Naive B cell (primary cell): ENCODE results near the gene CFAP65. TPM values are rescaled to one million over a fixed set of nuclear protein-coding genes. Genes with fewer than 3 reads are reported as not detected.

Source experiments
- ATAC-seq, 2 donors: fragments of 150-1000 bp; cut with Tn5 transposase; 2 replicates each; pipeline ENCODE4 v1.10.0; 2021; ENCODE audit warnings: low read depth in 2 of 2, mild to moderate bottlenecking in 2 of 2, moderate library complexity in 2 of 2
- DNase-seq: peaks from one replicate; pipeline ENCODE4 v3.0.0; 2022
- H3K27ac Mint-ChIP-seq, 6 donors: one replicate each; pipeline ENCODE4 v1.8.0; 2020 to 2022; ENCODE audit warnings: mild to moderate bottlenecking in 6 of 6, mixed read lengths in 6 of 6, moderate library complexity in 5 of 6, inconsistent platforms in 2 of 6
- H3K27me3 Mint-ChIP-seq, 3 donors: one replicate each; pipeline ENCODE4 v1.8.0; 2021 to 2022; ENCODE audit warnings: mixed read lengths in 3 of 3, mild to moderate bottlenecking in 1 of 3
- H3K36me3 Mint-ChIP-seq, 2 donors: one replicate each; pipeline ENCODE4 v1.8.0; 2020 to 2022; ENCODE audit warnings: mixed read lengths in 2 of 2, inconsistent platforms in 1 of 2, mild to moderate bottlenecking in 1 of 2
- H3K4me1 Mint-ChIP-seq, 3 donors: one replicate each; pipeline ENCODE4 v1.8.0; 2020 to 2022; ENCODE audit warnings: mixed read lengths in 3 of 3, inconsistent platforms in 1 of 3, mild to moderate bottlenecking in 1 of 3, moderate library complexity in 1 of 3
- H3K4me3 Mint-ChIP-seq, 8 donors: one replicate each; pipeline ENCODE4 v1.8.0; 2020 to 2022; ENCODE audit warnings: mild to moderate bottlenecking in 8 of 8, mixed read lengths in 8 of 8, moderate library complexity in 8 of 8, inconsistent platforms in 2 of 8
- H3K9me3 Mint-ChIP-seq, 7 donors: one replicate each; pipeline ENCODE4 v1.8.0; 2020 to 2022; ENCODE audit warnings: mixed read lengths in 7 of 7, mild to moderate bottlenecking in 5 of 7, inconsistent platforms in 2 of 7, moderate library complexity in 1 of 7
- polyA plus RNA-seq, 6 donors: library from polyadenylated mRNA; unstranded; fragments of 300-500 nt; fragmentation: Illumina TruSeq; gene quantifications; one replicate each; pipeline ENCODE4 v1.2.3, GENCODE V29; 2021; ENCODE audit warnings: low read depth in 6 of 6

The CFAP65 gene
- polyA plus RNA-seq, 6 donors from 2014 or later: not detected

GRCh38 chr2:219034823-219035222 lies 6.5 kb downstream of the CFAP65 start:
- peaks cover 28 to 91% (median 84%) of the 10 kb centered on the region in 3 donors for H3K27me3 Mint-ChIP-seq
- H3K9me3 Mint-ChIP-seq: peaks cover 0 to 3% (median 0%) of the 10 kb centered on the region in 7 donors
- no peak for ATAC-seq

DNA sequence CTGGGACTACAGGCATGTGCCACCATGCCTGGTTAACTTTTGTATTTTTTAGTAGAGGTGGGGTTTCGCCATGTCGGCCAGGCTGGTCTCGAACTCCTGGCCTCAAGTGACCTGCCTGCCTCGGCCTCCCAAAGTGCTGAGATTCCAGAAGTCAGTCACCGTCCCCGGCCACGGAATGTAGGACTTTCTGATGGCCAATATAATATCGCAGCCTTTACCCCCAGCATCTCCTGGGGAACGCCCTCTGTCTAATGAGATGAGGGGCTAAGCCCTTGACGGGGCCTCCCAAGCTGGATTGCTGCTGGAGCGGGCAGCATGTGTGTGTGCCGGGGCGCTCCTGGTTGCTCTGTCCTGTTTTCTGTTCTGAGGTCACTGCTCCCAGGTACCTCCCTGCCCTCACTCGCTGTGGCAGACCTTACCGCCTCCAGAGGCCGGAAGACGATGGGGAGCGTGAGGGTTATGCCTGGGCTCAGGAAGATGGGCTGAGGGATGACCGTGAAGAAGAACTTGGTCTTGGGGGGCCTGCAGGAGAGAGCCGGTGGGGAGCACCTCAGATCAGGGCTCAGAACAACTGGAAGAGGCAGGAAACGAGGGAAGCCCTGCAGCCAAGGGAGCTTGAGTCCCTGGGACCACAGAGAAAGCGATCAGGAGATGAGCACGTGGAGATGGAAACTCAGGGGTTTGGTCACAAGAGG lies 9.1 kb downstream of the CFAP65 start:
- H3K4me3 Mint-ChIP-seq: no peak overlapping the region
- ATAC-seq: no peak
- peaks cover 19 to 85% (median 78%) of the 10 kb centered on the region in 3 donors for H3K27me3 Mint-ChIP-seq
- H3K36me3 Mint-ChIP-seq: no peaks in the 10 kb centered on the region
- no peak overlapping the region for H3K27ac Mint-ChIP-seq
- DNase-seq: no peak
- peaks cover 0 to 1% (median 0%) of the 10 kb centered on the region in 7 donors for H3K9me3 Mint-ChIP-seq
- no peaks in the 10 kb centered on the region for H3K4me1 Mint-ChIP-seq

More at GRCh38 chr2:219034823-219035222, 6.5 kb downstream of the CFAP65 start:
- no peak for DNase-seq
- H3K27ac Mint-ChIP-seq: no peak overlapping the region
- no peaks in the 10 kb centered on the region for H3K4me1 Mint-ChIP-seq
- no peak overlapping the region for H3K4me3 Mint-ChIP-seq
- no peaks in the 10 kb centered on the region for H3K36me3 Mint-ChIP-seq

GRCh38 chr2:219031005-219031738 lies 10.1 kb downstream of the CFAP65 start:
- no peak overlapping the region for H3K27ac Mint-ChIP-seq
- H3K9me3 Mint-ChIP-seq: peaks cover 0 to 1% (median 0%) of the 10 kb centered on the region in 7 donors
- no peak overlapping the region for H3K4me3 Mint-ChIP-seq
- ATAC-seq: no peak
- no peaks in the 10 kb centered on the region for H3K36me3 Mint-ChIP-seq
- DNase-seq: no peak
- no peaks in the 10 kb centered on the region for H3K4me1 Mint-ChIP-seq
- H3K27me3 Mint-ChIP-seq: peaks cover 13 to 75% (median 72%) of the 10 kb centered on the region in 3 donors

DNA sequence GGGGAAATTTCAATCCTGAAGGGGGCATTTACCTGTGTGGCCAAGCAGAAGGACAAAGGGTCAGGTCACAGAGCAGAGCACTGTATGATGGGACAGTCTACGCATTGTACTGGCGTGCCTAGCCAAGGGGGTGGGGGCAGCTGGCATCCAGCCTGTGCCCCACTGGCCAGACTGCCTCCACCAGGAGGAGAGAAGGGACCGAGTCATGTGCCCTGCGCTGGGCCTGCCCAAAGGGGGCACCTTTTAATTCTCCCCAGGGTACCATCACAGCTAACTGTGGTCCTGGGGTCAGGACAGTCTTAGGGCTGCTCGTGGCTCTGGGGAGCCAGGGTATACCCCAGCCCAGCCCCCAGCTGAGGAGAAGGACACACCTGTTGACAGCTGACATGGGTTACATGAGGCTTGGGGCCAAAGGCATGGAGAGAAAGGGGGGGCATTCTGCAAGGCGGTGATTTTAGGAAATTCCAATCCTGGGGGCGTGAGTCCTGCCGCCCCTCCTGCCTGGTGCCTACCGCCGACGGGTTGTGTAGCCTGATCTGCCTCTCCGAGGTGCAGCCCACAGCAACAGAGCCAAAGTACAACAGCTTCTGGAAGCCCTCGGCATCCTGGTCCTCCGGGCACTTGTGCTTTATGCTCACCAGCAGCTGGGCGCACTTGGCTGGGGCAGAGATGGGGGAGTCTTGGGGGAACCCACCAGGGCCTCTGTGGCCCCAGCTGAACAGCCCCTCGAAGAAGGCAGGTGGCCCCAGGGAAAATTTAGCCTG lies 11.0 kb downstream of the CFAP65 start:
- peaks cover 14 to 72% (median 71%) of the 10 kb centered on the region in 3 donors for H3K27me3 Mint-ChIP-seq
- H3K4me1 Mint-ChIP-seq: no peaks in the 10 kb centered on the region
- H3K36me3 Mint-ChIP-seq: no peaks in the 10 kb centered on the region
- no peak overlapping the region for H3K27ac Mint-ChIP-seq
- DNase-seq (no peak), ATAC-seq (no peak)
- H3K4me3 Mint-ChIP-seq: no peak overlapping the region
- peaks cover 0 to 1% (median 0%) of the 10 kb centered on the region in 7 donors for H3K9me3 Mint-ChIP-seq

DNA sequence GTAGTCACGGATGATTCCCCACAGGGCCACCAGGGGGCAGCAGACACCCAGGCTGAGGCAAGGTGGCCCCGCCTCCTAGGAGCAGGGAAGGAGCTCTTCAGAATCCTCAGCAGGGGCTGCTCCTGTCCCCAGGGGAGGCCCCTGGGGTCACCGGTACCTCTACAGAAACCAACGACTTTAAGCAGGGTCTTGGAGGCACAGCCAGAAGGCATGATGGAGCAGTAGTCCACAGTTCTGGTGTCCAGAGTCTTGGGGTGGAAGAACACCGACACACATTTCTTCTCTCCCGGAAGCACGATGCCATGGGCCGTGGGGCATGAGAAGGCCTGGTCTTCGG lies 11.5 kb downstream of the CFAP65 start:
- no peak overlapping the region for H3K27ac Mint-ChIP-seq
- DNase-seq: peak; percentile 68
- H3K9me3 Mint-ChIP-seq: peaks cover 0 to 1% (median 0%) of the 10 kb centered on the region in 7 donors
- peak overlapping the region in 1 of 8 donors; percentile 44 for H3K4me3 Mint-ChIP-seq
- no peaks in the 10 kb centered on the region for H3K36me3 Mint-ChIP-seq
- peak; percentile 75 to 81 for ATAC-seq
- no peaks in the 10 kb centered on the region for H3K4me1 Mint-ChIP-seq
- peaks cover 15 to 73% (median 71%) of the 10 kb centered on the region in 3 donors for H3K27me3 Mint-ChIP-seq

DNA sequence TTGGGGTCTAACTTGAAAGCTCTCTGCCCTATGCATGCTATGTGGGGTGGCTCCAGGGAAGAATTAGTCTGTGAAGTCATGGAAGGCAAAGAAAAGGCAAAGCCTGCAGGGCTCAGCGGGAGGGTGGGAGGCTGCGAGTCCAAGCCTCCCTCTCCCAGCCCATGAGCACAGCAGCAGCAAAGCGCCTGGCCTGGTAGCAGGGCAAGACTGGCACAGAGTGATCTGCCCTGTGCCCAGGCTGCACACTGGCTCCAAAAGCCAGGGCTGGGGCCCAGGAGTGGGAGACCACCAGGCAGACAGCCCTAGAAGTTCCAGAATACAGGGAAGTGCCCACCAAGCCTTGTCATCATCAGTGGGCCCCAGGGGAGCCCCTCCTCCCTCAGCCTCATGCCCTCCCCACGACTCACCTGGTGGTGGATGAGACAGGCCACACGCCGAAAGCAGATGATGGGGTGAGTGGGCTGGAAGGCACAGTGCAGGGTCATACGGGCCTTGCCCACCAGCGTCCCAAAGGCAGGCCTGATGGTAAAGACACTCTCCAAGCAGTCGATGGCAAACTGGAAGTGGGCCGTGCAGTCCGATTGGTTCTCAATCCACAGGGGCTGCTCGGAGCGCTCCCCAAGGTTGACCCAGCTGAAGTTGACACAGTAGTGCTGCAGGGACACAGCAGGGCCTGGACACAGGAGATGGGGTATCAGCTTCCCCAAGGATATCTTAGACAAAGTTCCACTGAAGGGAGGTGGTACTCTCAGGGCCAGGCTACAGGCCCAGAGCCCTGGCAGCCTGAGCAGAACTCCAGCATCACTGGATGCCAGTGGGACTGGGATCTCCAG lies 12.1 kb downstream of the CFAP65 start:
- H3K4me3 Mint-ChIP-seq: no peak overlapping the region
- DNase-seq: no peak
- peaks cover 0 to 1% (median 0%) of the 10 kb centered on the region in 7 donors for H3K9me3 Mint-ChIP-seq
- H3K27ac Mint-ChIP-seq: no peak overlapping the region
- H3K4me1 Mint-ChIP-seq: no peaks in the 10 kb centered on the region
- ATAC-seq: peak in 1 of 2 donors; percentile 13
- H3K36me3 Mint-ChIP-seq: no peaks in the 10 kb centered on the region
- peaks cover 16 to 68% (median 66%) of the 10 kb centered on the region in 3 donors for H3K27me3 Mint-ChIP-seq

- Mint-ChIP-seq H3K9me3 (no peaks in the 10 kb centered on the region), H3K27ac (no peak overlapping the region), H3K27me3 (peaks cover 16 to 65% (median 57%) of the 10 kb centered on the region in 3 donors), H3K4me1 (no peaks in the 10 kb centered on the region), H3K36me3 (no peaks in the 10 kb centered on the region), H3K4me3 (no peak overlapping the region)
- no peak for ATAC-seq
- no peak for DNase-seq
Measured at GRCh38 chr2:219028141-219028540, 13.2 kb downstream of the CFAP65 start.

DNA sequence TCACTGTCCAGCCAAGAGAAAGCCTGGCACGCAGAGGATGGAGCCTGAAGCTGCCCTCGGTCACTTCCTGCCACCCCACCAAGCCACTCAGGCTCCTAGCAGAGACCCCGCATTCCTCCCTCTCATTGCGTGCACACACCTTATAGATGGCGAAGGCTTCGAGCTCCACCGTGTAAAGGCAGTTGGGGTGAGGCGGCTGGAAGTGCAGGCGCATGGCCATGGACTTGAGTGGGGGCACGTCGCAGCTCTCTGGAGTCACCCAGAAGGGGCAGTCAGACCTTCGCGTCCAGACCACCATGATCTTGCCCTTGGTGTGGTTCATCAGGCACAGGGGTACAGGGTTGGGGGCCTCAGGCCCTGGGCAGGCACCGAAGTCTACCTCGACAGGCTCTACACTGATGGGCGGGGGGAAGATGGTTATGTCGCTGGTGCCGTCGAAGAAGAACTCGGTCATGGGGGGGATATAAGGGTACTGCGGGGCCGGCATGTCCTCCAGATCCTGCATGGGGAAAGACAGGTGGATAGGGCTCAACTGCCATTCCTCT lies 13.7 kb downstream of the CFAP65 start:
- Mint-ChIP-seq H3K27ac (no peak overlapping the region), H3K4me3 (peak overlapping the region in 1 of 8 donors; percentile 53), H3K36me3 (no peaks in the 10 kb centered on the region), H3K4me1 (no peaks in the 10 kb centered on the region), H3K27me3 (peaks cover 15 to 68% (median 58%) of the 10 kb centered on the region in 3 donors), H3K9me3 (no peaks in the 10 kb centered on the region)
- ATAC-seq: no peak
- no peak for DNase-seq

DNA sequence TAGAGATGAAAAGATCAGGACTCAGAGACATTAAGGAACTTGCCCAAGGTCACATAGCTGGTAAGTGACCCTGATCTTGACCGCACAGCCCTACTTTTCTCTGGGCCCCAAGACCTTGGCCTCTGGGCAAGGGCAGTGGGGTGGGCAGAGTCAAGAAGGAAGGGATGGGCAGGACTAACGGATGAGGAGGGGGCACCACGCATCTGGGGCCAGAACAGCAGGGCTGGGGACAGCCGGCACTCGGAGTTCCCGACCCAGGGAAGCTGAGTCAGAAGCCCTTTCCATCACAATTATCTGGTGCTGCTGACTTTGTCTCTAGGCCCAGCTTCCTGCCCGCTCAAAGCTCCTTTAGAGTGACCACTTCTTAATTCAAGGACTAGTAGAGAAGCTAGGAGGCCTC lies 14.4 kb downstream of the CFAP65 start:
- no peak for DNase-seq
- Mint-ChIP-seq H3K27ac (no peak overlapping the region), H3K27me3 (peaks cover 11 to 68% (median 52%) of the 10 kb centered on the region in 3 donors), H3K9me3 (no peaks in the 10 kb centered on the region), H3K4me3 (no peak overlapping the region), H3K36me3 (no peaks in the 10 kb centered on the region), H3K4me1 (no peaks in the 10 kb centered on the region)
- ATAC-seq: no peak

DNA sequence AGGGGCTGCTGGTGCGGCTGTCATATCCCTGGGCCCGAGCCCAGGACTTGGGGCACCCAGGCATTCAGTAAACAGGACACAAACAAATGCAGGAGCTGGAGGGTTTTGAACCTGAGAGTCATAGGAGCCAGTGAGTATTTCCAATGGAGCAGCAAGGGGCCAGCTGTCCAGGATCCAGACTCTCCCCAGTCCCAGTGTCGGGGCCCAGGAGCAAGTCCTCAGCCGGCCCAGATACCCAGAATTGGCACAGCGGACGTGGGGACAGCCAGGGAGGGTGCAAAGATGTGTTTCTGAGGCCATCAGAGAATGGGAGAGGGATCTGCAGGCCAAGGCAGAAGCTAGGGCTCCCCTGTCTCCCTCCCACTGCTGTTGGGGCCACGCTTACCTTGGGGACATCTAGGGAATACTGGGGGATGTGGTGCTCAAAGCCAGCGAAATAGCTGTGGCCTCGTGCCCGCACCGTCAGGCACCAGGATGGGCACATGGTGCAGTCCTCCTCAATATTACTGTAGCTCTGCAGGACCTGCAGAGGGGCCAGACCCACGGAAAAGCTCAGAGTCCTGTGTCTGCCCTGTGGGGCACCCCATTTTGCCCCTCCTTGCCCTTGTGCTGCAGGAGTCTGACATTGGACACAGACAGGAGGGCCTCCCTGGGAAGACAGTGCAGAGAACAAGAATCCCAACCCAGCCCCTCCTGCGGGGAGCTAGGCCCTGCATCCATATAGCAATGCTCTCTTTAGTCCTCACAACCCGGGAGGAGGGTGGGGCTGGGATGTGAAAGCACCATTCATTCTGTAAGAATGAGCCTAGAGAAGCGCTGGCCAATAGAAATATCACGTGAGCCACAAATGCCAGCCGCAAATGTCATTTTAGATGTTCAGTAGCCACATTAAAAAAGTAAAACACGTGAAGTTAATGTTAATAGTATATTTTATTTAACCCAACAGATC lies 15.4 kb downstream of the CFAP65 start:
- Mint-ChIP-seq H3K9me3 (no peaks in the 10 kb centered on the region), H3K4me3 (no peak overlapping the region), H3K36me3 (no peaks in the 10 kb centered on the region), H3K27ac (no peak overlapping the region), H3K4me1 (no peaks in the 10 kb centered on the region), H3K27me3 (peaks cover 12 to 64% (median 48%) of the 10 kb centered on the region in 3 donors)
- DNase-seq (no peak), ATAC-seq (no peak)

DNA sequence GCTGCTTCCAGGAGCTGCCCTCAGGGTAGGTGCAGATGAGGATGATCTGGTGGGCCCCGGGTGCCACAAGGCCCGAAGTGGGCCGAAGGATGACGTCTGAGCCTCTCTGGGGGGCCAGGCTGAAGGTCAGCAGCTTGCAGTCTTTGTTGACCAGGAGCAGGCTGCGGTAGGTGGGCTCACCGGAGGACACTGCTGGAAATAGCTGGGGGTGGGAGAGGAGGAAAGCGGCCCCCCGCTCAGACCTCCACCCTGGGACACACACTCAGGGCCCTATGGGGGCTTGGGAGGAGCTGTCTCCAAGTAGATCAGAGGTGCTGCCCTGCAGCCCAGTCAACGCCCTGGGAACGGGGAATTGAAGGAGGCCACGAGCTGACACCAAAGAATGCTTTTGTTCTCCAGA lies 17.3 kb downstream of the CFAP65 start:
- no peak overlapping the region for H3K27ac Mint-ChIP-seq
- no peaks in the 10 kb centered on the region for H3K36me3 Mint-ChIP-seq
- DNase-seq (no peak), ATAC-seq (no peak)
- peaks cover 11 to 53% (median 44%) of the 10 kb centered on the region in 3 donors for H3K27me3 Mint-ChIP-seq
- no peaks in the 10 kb centered on the region for H3K9me3 Mint-ChIP-seq
- no peaks in the 10 kb centered on the region for H3K4me1 Mint-ChIP-seq
- H3K4me3 Mint-ChIP-seq: no peak overlapping the region

DNA sequence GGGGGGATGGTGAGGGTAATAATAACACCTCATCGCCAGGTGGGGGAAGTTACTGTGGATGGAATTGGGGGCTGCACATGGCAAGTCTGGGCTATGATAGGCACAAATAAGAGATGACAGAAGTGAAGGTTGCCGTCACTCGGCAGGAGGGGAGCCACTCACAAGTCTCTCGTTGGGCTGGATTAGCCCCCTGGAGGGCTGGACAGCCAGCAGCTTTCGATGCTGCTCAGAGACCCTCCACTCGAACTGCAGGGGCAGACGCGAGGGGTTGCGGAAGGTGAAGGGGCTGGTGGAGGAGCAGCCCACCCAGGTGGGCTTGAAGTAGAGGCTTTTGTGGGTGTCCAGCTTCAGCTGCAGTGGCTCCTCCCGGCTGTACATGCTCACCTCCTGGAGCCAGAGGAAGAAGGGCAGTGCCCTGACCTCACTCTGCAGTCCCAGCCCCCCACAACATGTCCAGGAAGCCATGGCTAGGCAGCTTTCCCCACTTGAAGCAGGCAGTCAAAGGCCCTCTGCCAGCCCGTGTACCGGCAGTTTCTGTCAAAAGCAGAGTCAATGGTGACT lies 18.2 kb downstream of the CFAP65 start:
- Mint-ChIP-seq H3K9me3 (no peaks in the 10 kb centered on the region), H3K4me1 (no peaks in the 10 kb centered on the region), H3K4me3 (no peak overlapping the region), H3K27ac (no peak overlapping the region), H3K36me3 (no peaks in the 10 kb centered on the region), H3K27me3 (peaks cover 17 to 61% (median 37%) of the 10 kb centered on the region in 3 donors)
- DNase-seq (no peak), ATAC-seq (no peak)
